Natural killer cell (primary cell): ENCODE measurements around the gene BMPR1A. TPM values are rescaled to one million over a fixed set of nuclear protein-coding genes. Genes with fewer than 3 reads are reported as not detected.

Experiments used
- ATAC-seq, 3 donors: fragments of 150-1000 bp in 2 of 3; fragments of 200-7000 bp in 1 of 3; cut with Tn5 transposase; 1 replicate in 1 of 3; 2 replicates in 2 of 3; pipeline ENCODE4 v1.10.0; 2021; ENCODE audit warnings: mild to moderate bottlenecking in 2 of 3, moderate library complexity in 2 of 3
- DNase-seq, 2 donors: peaks; one replicate each; pipeline versions ENCODE4 v3.0.0 to v3.0.0-alpha.2; 2013 to 2021; ENCODE audit warnings: mixed read lengths in 1 of 2
- H3K27ac ChIP-seq: one replicate; pipeline ENCODE4 v1.5.1; 2013; ENCODE audit warnings: mild to moderate bottlenecking, low read length
- H3K27me3 ChIP-seq: one replicate; pipeline ENCODE4 v1.6.1; 2013; ENCODE audit warnings: low read length; ENCODE audit not compliant: control insufficient read depth, insufficient read depth
- H3K36me3 ChIP-seq: one replicate; pipeline ENCODE4 v1.6.1; 2013; ENCODE audit warnings: low read length; ENCODE audit not compliant: control insufficient read depth, insufficient read depth
- H3K4me1 ChIP-seq: one replicate; pipeline ENCODE4 v1.6.1; 2013; ENCODE audit warnings: low read length; ENCODE audit not compliant: control insufficient read depth, insufficient read depth
- H3K4me3 ChIP-seq: one replicate; pipeline ENCODE4 v1.5.1; 2013; ENCODE audit warnings: low read length
- H3K9me3 ChIP-seq: one replicate; pipeline ENCODE4 v1.6.1; 2013; ENCODE audit warnings: low read length; ENCODE audit not compliant: control insufficient read depth, insufficient read depth
- H3K27ac Mint-ChIP-seq, 2 donors: one replicate each; pipeline ENCODE4 v1.8.0; 2022; ENCODE audit warnings: mild to moderate bottlenecking in 2 of 2, mixed read lengths in 2 of 2, moderate library complexity in 1 of 2
- H3K27me3 Mint-ChIP-seq, 2 donors: one replicate each; pipeline ENCODE4 v1.8.0; 2022; ENCODE audit warnings: low read depth in 2 of 2, mixed read lengths in 2 of 2
- H3K36me3 Mint-ChIP-seq: one replicate; pipeline ENCODE4 v1.8.0; 2022; ENCODE audit warnings: mixed read lengths
- H3K4me1 Mint-ChIP-seq, 2 donors: one replicate each; pipeline ENCODE4 v1.8.0; 2022; ENCODE audit warnings: mixed read lengths in 2 of 2
- H3K4me3 Mint-ChIP-seq: one replicate; pipeline ENCODE4 v1.8.0; 2022; ENCODE audit warnings: mild to moderate bottlenecking, moderate library complexity, mixed read lengths
- H3K9me3 Mint-ChIP-seq, 2 donors: one replicate each; pipeline ENCODE4 v1.8.0; 2022; ENCODE audit warnings: mixed read lengths in 2 of 2
- WGBS: methylation state at CpG from one replicate; pipeline ENCODE4 v1.1.7; 2013; ENCODE audit warnings: missing lambda C conversion rate; ENCODE audit not compliant: insufficient coverage; 5-methylcytosine and 5-hydroxymethylcytosine counted together
- intact Hi-C: fragments of 100-400 bp; cut with micrococcal nuclease; formaldehyde crosslinking; loops from one replicate; pipeline ENCODE4 v1.14.2; 2022
- total RNA-seq, 4 donors: library from RNA; stranded (reverse); fragments of 120-200 nt in 1 of 4; gene quantifications; one replicate each; pipeline versions ENCODE4 v1.2.3 to v1.2.4, GENCODE V29; 2013 to 2022
- TF ChIP-seq, protein P1 (sequence below): fragments of 200-600 bp; IDR thresholded peaks from one replicate; pipeline ENCODE4 v1.8.0; 2022; ENCODE audit warnings: antibody characterized with exemption

Gene BMPR1A
- total RNA-seq, 3 donors from 2014 or later (not counting 1 experiment from before 2014, with no cell fraction given), result 5.5 to 8.1 (median 7.7) TPM

GRCh38 chr10:86943316-86944030, 187.1 kb downstream of the BMPR1A start:
- Histone ChIP-seq H3K27ac (no peak overlapping the region), H3K27me3 (no peaks in the 10 kb centered on the region), H3K4me3 (no peak overlapping the region), H3K36me3 (no peaks in the 10 kb centered on the region), H3K9me3 (no peaks in the 10 kb centered on the region), H3K4me1 (peaks cover 7% of the 10 kb centered on the region)
- Mint-ChIP-seq H3K9me3 (no peaks in the 10 kb centered on the region), H3K4me3 (no peak overlapping the region), H3K27ac (no peak overlapping the region), H3K36me3 (no peaks in the 10 kb centered on the region), H3K27me3 (peaks cover 0 to 7% of the 10 kb centered on the region in 2 donors), H3K4me1 (peaks cover 3 to 6% of the 10 kb centered on the region in 2 donors)
- TF ChIP-seq, protein P1, sequence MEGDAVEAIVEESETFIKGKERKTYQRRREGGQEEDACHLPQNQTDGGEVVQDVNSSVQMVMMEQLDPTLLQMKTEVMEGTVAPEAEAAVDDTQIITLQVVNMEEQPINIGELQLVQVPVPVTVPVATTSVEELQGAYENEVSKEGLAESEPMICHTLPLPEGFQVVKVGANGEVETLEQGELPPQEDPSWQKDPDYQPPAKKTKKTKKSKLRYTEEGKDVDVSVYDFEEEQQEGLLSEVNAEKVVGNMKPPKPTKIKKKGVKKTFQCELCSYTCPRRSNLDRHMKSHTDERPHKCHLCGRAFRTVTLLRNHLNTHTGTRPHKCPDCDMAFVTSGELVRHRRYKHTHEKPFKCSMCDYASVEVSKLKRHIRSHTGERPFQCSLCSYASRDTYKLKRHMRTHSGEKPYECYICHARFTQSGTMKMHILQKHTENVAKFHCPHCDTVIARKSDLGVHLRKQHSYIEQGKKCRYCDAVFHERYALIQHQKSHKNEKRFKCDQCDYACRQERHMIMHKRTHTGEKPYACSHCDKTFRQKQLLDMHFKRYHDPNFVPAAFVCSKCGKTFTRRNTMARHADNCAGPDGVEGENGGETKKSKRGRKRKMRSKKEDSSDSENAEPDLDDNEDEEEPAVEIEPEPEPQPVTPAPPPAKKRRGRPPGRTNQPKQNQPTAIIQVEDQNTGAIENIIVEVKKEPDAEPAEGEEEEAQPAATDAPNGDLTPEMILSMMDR, result no peak
- DNase-seq (no peak), ATAC-seq (no peak)
- intact Hi-C loops, result no loop called here
- WGBS, result 94% methylated on average over 30 of the region's 30 CpGs

- Histone ChIP-seq H3K4me1 (peaks cover 7% of the 10 kb centered on the region), H3K9me3 (no peaks in the 10 kb centered on the region), H3K27me3 (no peaks in the 10 kb centered on the region), H3K27ac (no peak overlapping the region), H3K4me3 (no peak overlapping the region), H3K36me3 (no peaks in the 10 kb centered on the region)
- TF ChIP-seq, protein P1, result no peak
- H3K9me3 Mint-ChIP-seq, result no peaks in the 10 kb centered on the region
- H3K36me3 Mint-ChIP-seq, result no peaks in the 10 kb centered on the region
- intact Hi-C loops, result no loop called here
- no peak overlapping the region for H3K27ac Mint-ChIP-seq
- 84% methylated on average over 4 of the region's 4 CpGs for WGBS
- peaks cover 0 to 7% of the 10 kb centered on the region in 2 donors for H3K27me3 Mint-ChIP-seq
- peaks cover 3 to 6% of the 10 kb centered on the region in 2 donors for H3K4me1 Mint-ChIP-seq
- no peak overlapping the region for H3K4me3 Mint-ChIP-seq
- no peak for DNase-seq
- no peak for ATAC-seq
These were observed 187.6 kb downstream of the BMPR1A start for GRCh38 chr10:86944031-86944419.

DNA sequence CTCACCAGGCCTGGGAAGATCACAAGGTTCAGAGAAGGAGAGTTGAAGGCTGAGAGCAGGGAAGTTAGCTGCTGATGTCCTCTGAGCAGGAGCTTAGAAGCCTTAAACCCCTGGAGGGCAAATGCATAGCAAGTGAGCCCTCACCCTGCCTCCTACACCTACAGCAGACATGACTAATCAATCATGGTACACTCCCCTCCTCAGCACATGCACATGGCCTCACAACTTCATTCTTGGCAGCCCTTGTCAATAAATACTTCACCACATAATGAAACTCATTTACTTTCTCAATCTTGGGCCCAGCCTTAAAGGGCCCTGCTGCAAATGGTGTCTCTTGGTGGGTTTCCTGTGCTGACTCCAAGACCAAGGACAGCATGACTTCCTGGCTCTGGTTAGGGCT, 188.1 kb downstream of the BMPR1A start:
- Histone ChIP-seq H3K27me3 (no peaks in the 10 kb centered on the region), H3K4me3 (no peak overlapping the region), H3K36me3 (no peaks in the 10 kb centered on the region), H3K27ac (no peak overlapping the region), H3K9me3 (no peaks in the 10 kb centered on the region), H3K4me1 (peaks cover 3% of the 10 kb centered on the region)
- no peaks in the 10 kb centered on the region for H3K9me3 Mint-ChIP-seq
- intact Hi-C loops, result no loop called here
- TF ChIP-seq, protein P1, result no peak
- no peak overlapping the region for H3K4me3 Mint-ChIP-seq
- ATAC-seq (no peak), DNase-seq (no peak)
- peaks cover 2% of the 10 kb centered on the region in 2 donors for H3K4me1 Mint-ChIP-seq
- no peaks in the 10 kb centered on the region for H3K36me3 Mint-ChIP-seq
- H3K27ac Mint-ChIP-seq, result no peak overlapping the region
- peaks cover 0 to 7% of the 10 kb centered on the region in 2 donors for H3K27me3 Mint-ChIP-seq

- no peak for DNase-seq
- no peak overlapping the region for H3K27ac ChIP-seq
- H3K36me3 ChIP-seq, result no peaks in the 10 kb centered on the region
- intact Hi-C loops, result no loop called here
- ATAC-seq, result no peak
- no peaks in the 10 kb centered on the region for H3K27me3 ChIP-seq
- peaks cover 0 to 7% of the 10 kb centered on the region in 2 donors for H3K27me3 Mint-ChIP-seq
- H3K36me3 Mint-ChIP-seq, result no peaks in the 10 kb centered on the region
- H3K27ac Mint-ChIP-seq, result no peak overlapping the region
- TF ChIP-seq, protein P1, result no peak
- H3K4me3 ChIP-seq, result no peak overlapping the region
- no peaks in the 10 kb centered on the region for H3K4me1 ChIP-seq
- 91% methylated on average over 3 of the region's 3 CpGs for WGBS
- H3K4me1 Mint-ChIP-seq, result no peaks in the 10 kb centered on the region
- H3K4me3 Mint-ChIP-seq, result no peak overlapping the region
- no peaks in the 10 kb centered on the region for H3K9me3 ChIP-seq
- H3K9me3 Mint-ChIP-seq, result no peaks in the 10 kb centered on the region
These were observed 188.5 kb downstream of the BMPR1A start for GRCh38 chr10:86944907-86945306.
